CD1c-positive myeloid dendritic cell (primary cell): Measurements from ENCODE around the gene CD93.

Source experiments
- DNase-seq: peaks from one replicate; pipeline ENCODE4 v3.0.0-alpha.2; 2016; ENCODE audit errors: extremely low spot score

The CD93 gene

GRCh38 chr20:23120261-23120660, 34.1 kb upstream of the CD93 start:
- no peak for DNase-seq

- peak; percentile 41 for DNase-seq
Observed at GRCh38 chr20:23119456-23120216, 33.5 kb upstream of the CD93 start.

- DNase-seq = no peak
Observed at GRCh38 chr20:23118766-23119165, 32.6 kb upstream of the CD93 start.

- no peak for DNase-seq
Observed at GRCh38 chr20:23118144-23118543, 32.0 kb upstream of the CD93 start.

GRCh38 chr20:23117738-23118137, 31.6 kb upstream of the CD93 start:
- no peak for DNase-seq

GRCh38 chr20:23116311-23117089, 30.4 kb upstream of the CD93 start:
- DNase-seq = peak; percentile 86

- DNase-seq = peak; percentile 93
Observed at GRCh38 chr20:23115822-23116221, 29.7 kb upstream of the CD93 start.

- DNase-seq = peak; percentile 49
Observed at GRCh38 chr20:23114448-23115082, 28.4 kb upstream of the CD93 start.

GRCh38 chr20:23114018-23114417, 27.9 kb upstream of the CD93 start:
- peak; percentile 81 for DNase-seq

GRCh38 chr20:23112595-23112994, 26.5 kb upstream of the CD93 start:
- DNase-seq = no peak

- no peak for DNase-seq
Observed at GRCh38 chr20:23111944-23112342, 25.8 kb upstream of the CD93 start.

GRCh38 chr20:23111307-23111943, 25.3 kb upstream of the CD93 start:
- DNase-seq = no peak

- no peak for DNase-seq
Observed at GRCh38 chr20:23108871-23109270, 22.7 kb upstream of the CD93 start.

- no peak for DNase-seq
Observed at GRCh38 chr20:23107466-23107865, 21.3 kb upstream of the CD93 start.

- DNase-seq = peak; percentile 73
Observed at GRCh38 chr20:23106271-23106851, 20.2 kb upstream of the CD93 start.

- DNase-seq = no peak
Observed at GRCh38 chr20:23105193-23105592, 19.1 kb upstream of the CD93 start.

- peak; percentile 73 for DNase-seq
Observed at GRCh38 chr20:23103284-23104018, 17.3 kb upstream of the CD93 start.

GRCh38 chr20:23101696-23102406, 15.7 kb upstream of the CD93 start:
- DNase-seq = no peak

GRCh38 chr20:23100720-23101107, 14.6 kb upstream of the CD93 start:
- no peak for DNase-seq
